ENCODE measurements around the gene ZNF555.

GRCh38 chr19:2858864-2859263, 17.6 kb downstream of the ZNF555 start:
- TF ChIP-seq EP300 (IDR thresholded peaks at IDR 0.05) (no peak), POLR2AphosphoS5 (IDR thresholded peaks at IDR 0.05) (no peak)

Data from esophagus muscularis mucosa (tissue), 3 donors.